ENCODE data around the gene JUP. TPM values are rescaled to one million over a fixed set of nuclear protein-coding genes. Genes with fewer than 3 reads are reported as not detected.
"Not testable (repeated sequence)": the region's sequence is repeated elsewhere in the genome, so short reads cannot be mapped to it uniquely, and the experiment has no call there.

The JUP gene
- total RNA-seq, 4 donors from 2014 or later: 709 to 2,355 (median 1,148) TPM

DNA sequence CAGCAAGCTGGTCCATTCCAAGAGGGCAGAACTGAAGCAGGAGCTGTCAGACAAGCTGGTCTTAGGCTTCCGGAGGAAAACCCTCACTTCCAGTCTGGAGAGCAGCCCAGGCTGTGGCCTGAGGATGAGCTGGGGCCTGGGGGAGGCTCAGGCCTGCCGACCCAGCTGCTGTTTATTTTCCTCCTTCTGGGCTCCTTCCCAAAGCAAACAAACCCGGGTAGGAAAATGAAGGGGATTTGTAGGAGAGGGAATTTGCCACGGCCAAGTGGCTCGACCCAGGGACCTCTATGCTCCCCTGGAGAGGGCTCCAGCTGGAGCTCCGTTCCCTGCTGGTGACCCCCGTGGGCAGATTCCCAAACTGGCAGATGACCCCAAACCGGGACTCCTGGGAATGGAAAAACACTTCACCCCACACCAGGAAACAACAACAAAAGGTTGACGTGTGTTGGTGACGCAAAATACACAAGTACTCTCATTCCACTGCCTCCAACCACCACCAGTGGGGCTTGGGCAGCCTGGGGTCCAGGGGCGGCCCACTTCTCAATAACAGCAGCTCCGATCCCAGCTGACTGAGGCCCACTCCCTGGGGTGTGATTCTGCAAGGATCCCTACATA is 8.8 kb downstream of the JUP start:
- TF ChIP-seq, protein P1, sequence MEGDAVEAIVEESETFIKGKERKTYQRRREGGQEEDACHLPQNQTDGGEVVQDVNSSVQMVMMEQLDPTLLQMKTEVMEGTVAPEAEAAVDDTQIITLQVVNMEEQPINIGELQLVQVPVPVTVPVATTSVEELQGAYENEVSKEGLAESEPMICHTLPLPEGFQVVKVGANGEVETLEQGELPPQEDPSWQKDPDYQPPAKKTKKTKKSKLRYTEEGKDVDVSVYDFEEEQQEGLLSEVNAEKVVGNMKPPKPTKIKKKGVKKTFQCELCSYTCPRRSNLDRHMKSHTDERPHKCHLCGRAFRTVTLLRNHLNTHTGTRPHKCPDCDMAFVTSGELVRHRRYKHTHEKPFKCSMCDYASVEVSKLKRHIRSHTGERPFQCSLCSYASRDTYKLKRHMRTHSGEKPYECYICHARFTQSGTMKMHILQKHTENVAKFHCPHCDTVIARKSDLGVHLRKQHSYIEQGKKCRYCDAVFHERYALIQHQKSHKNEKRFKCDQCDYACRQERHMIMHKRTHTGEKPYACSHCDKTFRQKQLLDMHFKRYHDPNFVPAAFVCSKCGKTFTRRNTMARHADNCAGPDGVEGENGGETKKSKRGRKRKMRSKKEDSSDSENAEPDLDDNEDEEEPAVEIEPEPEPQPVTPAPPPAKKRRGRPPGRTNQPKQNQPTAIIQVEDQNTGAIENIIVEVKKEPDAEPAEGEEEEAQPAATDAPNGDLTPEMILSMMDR (IDR thresholded peaks at IDR 0.05): peak in 1 of 6 experiments; percentile 18
- TF ChIP-seq POLR2A (IDR thresholded peaks at IDR 0.05): no peak
- 11% methylated on average over 5 of the region's 12 CpGs; no CpG with 5 or more reads in 1 of the 2 donors for WGBS, 2 donors
- no peaks in the 10 kb centered on the region for H3K9me3 ChIP-seq
- peaks cover 0 to 32% (median 0%) of the 10 kb centered on the region in 3 donors for H3K36me3 ChIP-seq
- intact Hi-C loops (cut with DNase I): no loop called here
- peak overlapping the region in 2 of 4 donors; percentile 13 to 21 for H3K4me3 ChIP-seq
- no peaks in the 10 kb centered on the region for H3K27me3 ChIP-seq
- peaks cover 54 to 100% (median 91%) of the 10 kb centered on the region in 3 donors for H3K4me1 ChIP-seq
- DNase-seq: no peak
- H3K27ac ChIP-seq: peak overlapping the region; percentile 88 to 99 (median 95)

DNA sequence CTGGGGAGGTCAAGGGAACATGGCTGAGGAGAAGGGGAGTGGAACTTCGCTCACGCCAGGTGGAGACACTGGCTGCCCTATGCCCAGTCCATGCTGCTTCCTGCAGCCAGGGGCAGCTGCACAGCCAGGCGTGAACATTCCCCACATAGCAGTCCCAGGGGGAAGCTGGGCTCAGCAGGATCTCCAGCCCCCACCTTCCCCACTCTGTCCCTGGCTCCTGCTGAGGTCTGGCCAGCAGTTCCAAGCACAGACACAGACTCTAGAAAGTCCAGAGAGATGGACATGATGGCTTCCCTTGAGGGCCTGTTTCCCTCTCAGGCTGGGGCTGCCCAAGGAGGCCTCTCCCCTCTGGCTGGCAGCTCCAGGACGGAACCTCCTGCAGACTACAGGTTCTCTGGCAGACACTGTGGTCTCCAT is 9.3 kb downstream of the JUP start:
- Histone ChIP-seq H3K36me3 (peaks cover 0 to 28% (median 0%) of the 10 kb centered on the region in 3 donors), H3K4me3 (peak overlapping the region in 2 of 4 donors; percentile 13 to 21), H3K9me3 (no peaks in the 10 kb centered on the region), H3K27ac (peak overlapping the region; percentile 88 to 99 (median 95)), H3K27me3 (no peaks in the 10 kb centered on the region), H3K4me1 (peaks cover 54 to 100% (median 89%) of the 10 kb centered on the region in 3 donors)
- no peak for DNase-seq
- intact Hi-C loops (cut with DNase I): no loop called here
- WGBS, 2 donors: 50 to 67% methylated on average over 1 to 2 of the region's 4 CpGs
- TF ChIP-seq, protein P1 (IDR thresholded peaks at IDR 0.05): peak in 4 of 6 experiments; percentile 14 to 27 (median 20)
- TF ChIP-seq POLR2A (IDR thresholded peaks at IDR 0.05): no peak

DNA sequence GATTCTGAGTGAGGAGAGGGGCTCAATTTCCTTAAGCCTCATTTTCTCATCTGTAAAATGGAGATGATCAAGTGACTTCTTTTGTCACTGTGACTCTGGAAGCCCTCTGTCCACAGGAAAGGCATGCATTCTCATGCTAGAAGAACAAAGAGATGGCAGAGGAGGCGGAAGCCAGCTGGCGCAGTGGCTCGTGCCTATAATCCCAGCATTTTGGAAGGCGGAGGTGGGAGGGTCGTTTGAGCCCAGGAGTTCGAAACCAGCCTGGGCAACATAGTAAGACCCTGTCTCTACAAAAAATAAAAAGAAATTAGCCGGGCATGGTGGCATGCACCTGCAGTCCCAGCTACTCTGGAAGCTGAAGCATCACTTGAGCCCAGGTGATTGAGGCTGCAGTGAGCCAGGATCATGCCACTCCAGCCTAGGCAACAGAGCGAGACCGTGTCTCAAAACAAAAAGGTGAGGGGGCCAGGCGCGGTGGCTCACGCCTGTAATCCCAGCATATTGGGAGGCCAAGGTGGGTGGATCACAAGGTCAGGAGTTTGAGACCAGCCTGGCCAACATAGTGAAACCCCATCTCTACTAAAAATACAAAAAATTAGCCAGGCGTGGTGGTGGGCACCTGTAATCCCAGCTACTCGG is 10.1 kb downstream of the JUP start:
- Histone ChIP-seq H3K36me3 (peaks cover 2 to 34% (median 5%) of the 10 kb centered on the region in 3 donors), H3K27ac (peak overlapping the region; percentile 75 to 99 (median 95)), H3K4me3 (peak overlapping the region in 2 of 4 donors; percentile 7), H3K4me1 (peaks cover 58 to 100% (median 88%) of the 10 kb centered on the region in 3 donors)
- 65 to 66% methylated on average over 14 of the region's 14 CpGs for WGBS, 2 donors
- H3K27me3 ChIP-seq; H3K9me3 ChIP-seq; DNase-seq; intact Hi-C loops (cut with DNase I): not testable (repeated sequence)

DNA sequence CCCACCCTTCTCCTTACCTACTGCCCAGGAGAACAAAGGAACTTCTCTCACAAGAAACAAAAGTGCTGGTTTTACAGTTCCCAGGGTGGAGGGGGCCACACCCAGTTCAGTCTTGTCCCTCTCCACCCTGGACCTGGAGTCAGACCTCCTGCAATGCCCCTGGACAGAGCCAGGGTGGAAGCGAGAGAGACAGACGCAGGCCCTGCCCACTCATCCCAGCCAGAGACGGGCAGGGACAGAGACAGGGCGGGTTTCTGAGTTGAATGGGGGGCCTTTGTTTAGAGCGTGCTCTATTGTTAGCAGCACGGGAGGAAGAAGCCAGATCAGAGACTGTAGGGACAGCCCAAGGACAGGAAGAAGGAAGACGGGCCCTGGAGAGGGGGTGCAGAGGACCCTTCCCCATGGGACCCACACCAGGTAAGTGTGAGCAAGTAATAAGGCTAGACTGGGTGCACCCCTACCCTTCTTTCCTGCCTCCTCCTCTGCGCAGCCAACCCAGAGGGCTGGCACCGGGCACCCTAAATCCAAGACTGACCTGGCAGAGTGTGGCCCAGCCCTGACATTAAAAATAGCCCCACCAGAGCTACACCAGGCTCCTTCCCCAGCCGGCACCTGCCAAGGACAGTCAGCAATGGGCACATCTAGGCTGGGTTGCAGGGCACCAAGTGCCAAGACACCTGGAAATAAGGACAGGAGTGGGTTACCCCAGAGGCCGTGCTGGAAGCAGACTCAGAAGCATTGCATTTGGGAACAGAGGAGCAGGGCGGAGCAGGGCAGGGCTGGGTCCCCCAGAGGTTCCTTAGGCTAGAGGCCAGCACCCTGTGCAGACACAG is 10.9 kb downstream of the JUP start:
- H3K9me3 ChIP-seq: no peaks in the 10 kb centered on the region
- peak overlapping the region in 2 of 4 donors; percentile 7 for H3K4me3 ChIP-seq
- no peak for DNase-seq
- peaks cover 9 to 42% (median 13%) of the 10 kb centered on the region in 3 donors for H3K36me3 ChIP-seq
- 53 to 66% methylated on average over 3 to 9 of the region's 12 CpGs for WGBS, 2 donors
- TF ChIP-seq POLR2A (IDR thresholded peaks at IDR 0.05): peak in 1 of 4 donors; percentile 26
- TF ChIP-seq, protein P1 (IDR thresholded peaks at IDR 0.05): no peak
- no peaks in the 10 kb centered on the region for H3K27me3 ChIP-seq
- peaks cover 59 to 100% (median 89%) of the 10 kb centered on the region in 3 donors for H3K4me1 ChIP-seq
- H3K27ac ChIP-seq: peak overlapping the region; percentile 75 to 99 (median 95)
- intact Hi-C loops (cut with DNase I): no loop called here

DNA sequence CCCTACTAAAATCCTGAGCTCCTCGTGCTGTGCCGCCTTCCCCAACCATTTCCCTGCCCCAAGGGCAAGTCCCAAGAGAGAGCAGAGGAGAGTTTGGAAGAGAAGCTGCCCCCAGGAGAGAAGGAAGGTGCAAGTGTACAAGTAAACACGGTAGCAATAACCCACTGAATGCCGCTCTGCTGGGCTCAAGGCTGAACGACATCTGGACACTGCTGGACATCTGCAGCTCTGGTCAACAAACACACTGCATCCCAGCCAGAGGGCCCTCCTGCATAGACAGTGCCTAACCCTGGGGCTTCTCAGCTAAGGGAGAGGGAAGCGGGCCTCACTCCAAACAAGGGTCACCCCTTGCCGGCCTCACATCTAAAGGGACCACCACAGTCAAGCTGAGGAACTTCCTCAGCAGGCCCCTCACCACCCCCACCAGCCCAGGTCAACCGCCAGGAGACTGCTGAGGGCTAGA is 12.7 kb downstream of the JUP start:
- WGBS, 2 donors: 39 to 50% methylated on average over 3 to 5 of the region's 8 CpGs
- TF ChIP-seq, protein P1 (IDR thresholded peaks at IDR 0.05): no peak
- no peak for TF ChIP-seq POLR2A (IDR thresholded peaks at IDR 0.05)
- no peaks in the 10 kb centered on the region for H3K27me3 ChIP-seq
- H3K4me3 ChIP-seq: peak overlapping the region in 3 of 4 donors; percentile 24 to 42 (median 29)
- no peak for DNase-seq
- peaks cover 59 to 88% (median 72%) of the 10 kb centered on the region in 3 donors for H3K4me1 ChIP-seq
- no peaks in the 10 kb centered on the region for H3K9me3 ChIP-seq
- H3K36me3 ChIP-seq: peaks cover 20 to 61% (median 29%) of the 10 kb centered on the region in 3 donors
- peak overlapping the region; percentile 92 to 99 (median 96) for H3K27ac ChIP-seq
- intact Hi-C loops (cut with DNase I): no loop called here

Measured in esophagus squamous epithelium (tissue), 5 donors.